Stimulated activated CD8-positive, alpha-beta memory T cell treated with anti-CD3 and anti-CD28 coated beads, Interleukin-15, amount 100 ng/mL, for 4 hours (primary cell): ENCODE data around the gene NOS2.

Experiments used
- DNase-seq, 2 donors: peaks; one replicate each; pipeline ENCODE4 v3.0.0-alpha.2; 2020; ENCODE audit warnings: low read depth in 2 of 2

NOS2 gene

DNA sequence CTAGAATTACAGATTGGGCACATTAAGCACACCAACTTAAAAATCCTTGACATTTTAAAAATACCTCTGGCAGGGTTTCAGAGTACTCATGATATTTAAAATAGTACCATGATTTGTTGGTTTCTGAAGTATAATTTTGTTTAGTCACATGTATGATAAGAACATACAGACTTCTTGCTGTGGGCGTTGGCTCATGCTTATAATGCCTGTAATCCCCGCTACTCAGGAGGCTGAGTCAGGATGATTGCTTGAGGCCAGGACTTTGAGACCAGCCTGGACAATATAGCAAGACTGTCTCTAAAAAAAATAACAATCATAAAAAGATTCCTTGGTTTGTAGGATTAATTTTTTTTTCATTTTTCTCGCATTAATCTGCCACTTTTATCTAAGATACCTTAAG is 78.5 kb downstream of the NOS2 start:
- no peak for DNase-seq
